ENCODE data around the gene PDIA5. TPM values are rescaled to one million over a fixed set of nuclear protein-coding genes. Genes with fewer than 3 reads are reported as not detected.
A peak's percentile ranks its signal among the peaks of the same experiment; 100 is the strongest.

Gene PDIA5
- polyA plus RNA-seq, 4 donors, result 4.6 to 54.0 (median 16.2) TPM

GRCh38 chr3:123060054-123060453, 6.8 kb upstream of the PDIA5 start:
- H3K9me3 ChIP-seq (ENCODE audit: control insufficient read depth in 2 of 2, insufficient read depth in 1 of 2, low read depth in 1 of 2, low read length in 1 of 2), result no peaks in the 10 kb centered on the region
- DNase-seq (no peak), FAIRE-seq (no peak)
- H3K4me3 ChIP-seq (ENCODE audit: low read depth in 1 of 3, low read length in 3 of 3), result no peak overlapping the region
- no peaks in the 10 kb centered on the region for H3K36me3 ChIP-seq (ENCODE audit: control insufficient read depth in 3 of 3, insufficient read depth in 2 of 3, low read depth in 1 of 3, low read length in 3 of 3)
- H3K27ac ChIP-seq (ENCODE audit: low read depth in 1 of 3, low read length in 2 of 3), result no peak overlapping the region
- H3K4me1 ChIP-seq (ENCODE audit: control insufficient read depth in 3 of 3, insufficient read depth in 2 of 3, low read depth in 1 of 3, low read length in 2 of 3), result no peaks in the 10 kb centered on the region
- H3K27me3 ChIP-seq (ENCODE audit: control insufficient read depth in 3 of 3, insufficient read depth in 3 of 3, low read length in 3 of 3), result peaks cover 0 to 8% (median 0%) of the 10 kb centered on the region in 3 donors

GRCh38 chr3:123061856-123062255, 5.0 kb upstream of the PDIA5 start:
- Histone ChIP-seq H3K27me3 (ENCODE audit: control insufficient read depth in 3 of 3, insufficient read depth in 3 of 3, low read length in 3 of 3) (peaks cover 0 to 5% (median 0%) of the 10 kb centered on the region in 3 donors), H3K9me3 (ENCODE audit: control insufficient read depth in 2 of 2, insufficient read depth in 1 of 2, low read depth in 1 of 2, low read length in 1 of 2) (no peaks in the 10 kb centered on the region), H3K4me1 (ENCODE audit: control insufficient read depth in 3 of 3, insufficient read depth in 2 of 3, low read depth in 1 of 3, low read length in 2 of 3) (peaks cover 0 to 3% (median 0%) of the 10 kb centered on the region in 3 donors), H3K4me3 (ENCODE audit: low read depth in 1 of 3, low read length in 3 of 3) (no peak overlapping the region), H3K27ac (ENCODE audit: low read depth in 1 of 3, low read length in 2 of 3) (no peak overlapping the region), H3K36me3 (ENCODE audit: control insufficient read depth in 3 of 3, insufficient read depth in 2 of 3, low read depth in 1 of 3, low read length in 3 of 3) (no peaks in the 10 kb centered on the region)
- DNase-seq, result peak in 1 of 2 donors; percentile 16
- 16 to 57% (median 32%) methylated on average over 7 of the region's 7 CpGs for WGBS, 3 donors
- no peak for FAIRE-seq

- no peaks in the 10 kb centered on the region for H3K36me3 ChIP-seq (ENCODE audit: control insufficient read depth in 3 of 3, insufficient read depth in 2 of 3, low read depth in 1 of 3, low read length in 3 of 3)
- peaks cover 0 to 5% (median 0%) of the 10 kb centered on the region in 3 donors for H3K4me1 ChIP-seq (ENCODE audit: control insufficient read depth in 3 of 3, insufficient read depth in 2 of 3, low read depth in 1 of 3, low read length in 2 of 3)
- WGBS, 3 donors, result 88 to 94% (median 93%) methylated on average over 6 of the region's 6 CpGs
- H3K4me3 ChIP-seq (ENCODE audit: low read depth in 1 of 3, low read length in 3 of 3), result no peak overlapping the region
- H3K27me3 ChIP-seq (ENCODE audit: control insufficient read depth in 3 of 3, insufficient read depth in 3 of 3, low read length in 3 of 3), result peaks cover 0 to 5% (median 0%) of the 10 kb centered on the region in 3 donors
- no peak for FAIRE-seq
- DNase-seq, result no peak
- H3K9me3 ChIP-seq (ENCODE audit: control insufficient read depth in 2 of 2, insufficient read depth in 1 of 2, low read depth in 1 of 2, low read length in 1 of 2), result no peaks in the 10 kb centered on the region
- no peak overlapping the region for H3K27ac ChIP-seq (ENCODE audit: low read depth in 1 of 3, low read length in 2 of 3)
Measured at GRCh38 chr3:123063034-123063433, 3.8 kb upstream of the PDIA5 start.

GRCh38 chr3:123064506-123064905, 2.3 kb upstream of the PDIA5 start:
- Histone ChIP-seq H3K27ac (ENCODE audit: low read depth in 1 of 3, low read length in 2 of 3) (no peak overlapping the region), H3K36me3 (ENCODE audit: control insufficient read depth in 3 of 3, insufficient read depth in 2 of 3, low read depth in 1 of 3, low read length in 3 of 3) (no peaks in the 10 kb centered on the region), H3K4me3 (ENCODE audit: low read depth in 1 of 3, low read length in 3 of 3) (no peak overlapping the region), H3K27me3 (ENCODE audit: control insufficient read depth in 3 of 3, insufficient read depth in 3 of 3, low read length in 3 of 3) (peaks cover 0 to 5% (median 0%) of the 10 kb centered on the region in 3 donors), H3K4me1 (ENCODE audit: control insufficient read depth in 3 of 3, insufficient read depth in 2 of 3, low read depth in 1 of 3, low read length in 2 of 3) (peaks cover 0 to 16% (median 2%) of the 10 kb centered on the region in 3 donors), H3K9me3 (ENCODE audit: control insufficient read depth in 2 of 2, insufficient read depth in 1 of 2, low read depth in 1 of 2, low read length in 1 of 2) (no peaks in the 10 kb centered on the region)
- DNase-seq (no peak), FAIRE-seq (no peak)
- 91 to 97% (median 94%) methylated on average over 4 of the region's 4 CpGs for WGBS, 3 donors

GRCh38 chr3:123064914-123065313, 1.9 kb upstream of the PDIA5 start:
- H3K9me3 ChIP-seq (ENCODE audit: control insufficient read depth in 2 of 2, insufficient read depth in 1 of 2, low read depth in 1 of 2, low read length in 1 of 2), result no peaks in the 10 kb centered on the region
- no peak for DNase-seq
- H3K4me3 ChIP-seq (ENCODE audit: low read depth in 1 of 3, low read length in 3 of 3), result no peak overlapping the region
- peaks cover 0 to 16% (median 2%) of the 10 kb centered on the region in 3 donors for H3K4me1 ChIP-seq (ENCODE audit: control insufficient read depth in 3 of 3, insufficient read depth in 2 of 3, low read depth in 1 of 3, low read length in 2 of 3)
- no peaks in the 10 kb centered on the region for H3K36me3 ChIP-seq (ENCODE audit: control insufficient read depth in 3 of 3, insufficient read depth in 2 of 3, low read depth in 1 of 3, low read length in 3 of 3)
- peaks cover 0 to 5% (median 0%) of the 10 kb centered on the region in 3 donors for H3K27me3 ChIP-seq (ENCODE audit: control insufficient read depth in 3 of 3, insufficient read depth in 3 of 3, low read length in 3 of 3)
- no peak for FAIRE-seq
- no peak overlapping the region for H3K27ac ChIP-seq (ENCODE audit: low read depth in 1 of 3, low read length in 2 of 3)
- 0 to 50% (median 0%) methylated on average over 1 of the region's 1 CpG for WGBS, 3 donors

GRCh38 chr3:123066599-123066895, 278 bp upstream of the PDIA5 start:
- FAIRE-seq, result no peak
- peaks cover 0 to 3% (median 0%) of the 10 kb centered on the region in 3 donors for H3K36me3 ChIP-seq (ENCODE audit: control insufficient read depth in 3 of 3, insufficient read depth in 2 of 3, low read depth in 1 of 3, low read length in 3 of 3)
- no peaks in the 10 kb centered on the region for H3K9me3 ChIP-seq (ENCODE audit: control insufficient read depth in 2 of 2, insufficient read depth in 1 of 2, low read depth in 1 of 2, low read length in 1 of 2)
- no peak for DNase-seq
- 6 to 31% (median 27%) methylated on average over 6 of the region's 6 CpGs for WGBS, 3 donors
- H3K4me1 ChIP-seq (ENCODE audit: control insufficient read depth in 3 of 3, insufficient read depth in 2 of 3, low read depth in 1 of 3, low read length in 2 of 3), result peaks cover 0 to 16% (median 2%) of the 10 kb centered on the region in 3 donors
- H3K4me3 ChIP-seq (ENCODE audit: low read depth in 1 of 3, low read length in 3 of 3), result peak overlapping the region in 2 of 3 donors; percentile 83 to 88
- no peak overlapping the region for H3K27ac ChIP-seq (ENCODE audit: low read depth in 1 of 3, low read length in 2 of 3)
- H3K27me3 ChIP-seq (ENCODE audit: control insufficient read depth in 3 of 3, insufficient read depth in 3 of 3, low read length in 3 of 3), result no peaks in the 10 kb centered on the region

- H3K27me3 ChIP-seq (ENCODE audit: control insufficient read depth in 3 of 3, insufficient read depth in 3 of 3, low read length in 3 of 3), result no peaks in the 10 kb centered on the region
- H3K9me3 ChIP-seq (ENCODE audit: control insufficient read depth in 2 of 2, insufficient read depth in 1 of 2, low read depth in 1 of 2, low read length in 1 of 2), result no peaks in the 10 kb centered on the region
- H3K36me3 ChIP-seq (ENCODE audit: control insufficient read depth in 3 of 3, insufficient read depth in 2 of 3, low read depth in 1 of 3, low read length in 3 of 3), result peaks cover 0 to 4% (median 0%) of the 10 kb centered on the region in 3 donors
- peak overlapping the region; percentile 57 to 72 (median 61) for H3K27ac ChIP-seq (ENCODE audit: low read depth in 1 of 3, low read length in 2 of 3)
- 15 to 16% (median 15%) methylated on average over 24 of the region's 24 CpGs for WGBS, 3 donors
- H3K4me1 ChIP-seq (ENCODE audit: control insufficient read depth in 3 of 3, insufficient read depth in 2 of 3, low read depth in 1 of 3, low read length in 2 of 3), result peaks cover 0 to 16% (median 2%) of the 10 kb centered on the region in 3 donors
- DNase-seq (peak; percentile 47 to 52), FAIRE-seq (no peak)
- peak overlapping the region; percentile 73 to 88 (median 83) for H3K4me3 ChIP-seq (ENCODE audit: low read depth in 1 of 3, low read length in 3 of 3)
Measured at GRCh38 chr3:123067689-123068600, 1.1 kb downstream of the PDIA5 start.

GRCh38 chr3:123068601-123069381, 2.0 kb downstream of the PDIA5 start:
- Histone ChIP-seq H3K9me3 (ENCODE audit: control insufficient read depth in 2 of 2, insufficient read depth in 1 of 2, low read depth in 1 of 2, low read length in 1 of 2) (no peaks in the 10 kb centered on the region), H3K27me3 (ENCODE audit: control insufficient read depth in 3 of 3, insufficient read depth in 3 of 3, low read length in 3 of 3) (no peaks in the 10 kb centered on the region), H3K27ac (ENCODE audit: low read depth in 1 of 3, low read length in 2 of 3) (peak overlapping the region in 1 of 3 donors; percentile 31), H3K4me3 (ENCODE audit: low read depth in 1 of 3, low read length in 3 of 3) (peak overlapping the region in 2 of 3 donors; percentile 83 to 88), H3K4me1 (ENCODE audit: control insufficient read depth in 3 of 3, insufficient read depth in 2 of 3, low read depth in 1 of 3, low read length in 2 of 3) (peaks cover 0 to 16% (median 2%) of the 10 kb centered on the region in 3 donors), H3K36me3 (ENCODE audit: control insufficient read depth in 3 of 3, insufficient read depth in 2 of 3, low read depth in 1 of 3, low read length in 3 of 3) (peaks cover 0 to 5% (median 0%) of the 10 kb centered on the region in 3 donors)
- FAIRE-seq (no peak), DNase-seq (peak; percentile 36 to 40)
- WGBS, 3 donors, result 55 to 73% (median 67%) methylated on average over 12 of the region's 12 CpGs

All from small intestine (tissue), 7 donors.